Fibroblast of lung (primary cell): ENCODE measurements around the gene TRIM41. TPM values are rescaled to one million over a fixed set of nuclear protein-coding genes. Genes with fewer than 3 reads are reported as not detected.
A peak's percentile ranks its signal among the peaks of the same experiment; 100 is the strongest.

Experiments
- DNase-seq, 2 donors: peaks; one replicate each; pipeline versions ENCODE4 v3.0.0 to v3.0.0-alpha.2; 2010; ENCODE audit warnings: low read depth in 2 of 2
- H2AFZ ChIP-seq: 2 replicates; pipeline ENCODE4 v1.5.1; 2012; ENCODE audit warnings: low read length, control low read depth, inconsistent platforms
- H3K27ac ChIP-seq: 2 replicates; pipeline ENCODE4 v1.5.1; 2011; ENCODE audit warnings: low read length, control low read depth; ENCODE audit not compliant: insufficient read depth
- H3K27me3 ChIP-seq: 2 replicates; pipeline ENCODE4 v1.5.1; 2011; ENCODE audit warnings: mild to moderate bottlenecking, low read length; ENCODE audit not compliant: control insufficient read depth, insufficient read depth
- H3K36me3 ChIP-seq: 2 replicates; pipeline ENCODE4 v1.5.1; 2011; ENCODE audit warnings: low read length; ENCODE audit not compliant: control insufficient read depth, insufficient read depth
- H3K4me1 ChIP-seq: 2 replicates; pipeline ENCODE4 v1.5.1; 2011; ENCODE audit warnings: low read length; ENCODE audit not compliant: control insufficient read depth, insufficient read depth; ENCODE audit errors: extremely low read depth
- H3K4me2 ChIP-seq: 2 replicates; pipeline ENCODE4 v1.5.1; 2011; ENCODE audit warnings: low read length, control low read depth; ENCODE audit not compliant: insufficient read depth; ENCODE audit errors: extremely low read depth
- H3K4me3 ChIP-seq, 4 experiments: fragments of 200-600 bp in 1 of 4; sonication (generic) in 1 of 4; replicated peaks in 1 of 4; 2 replicates each; pipeline ENCODE4 v1.5.1; 2011 to 2016; ENCODE audit warnings: low read length in 4 of 4, low read depth in 3 of 4, mild to moderate bottlenecking in 3 of 4, control low read depth in 2 of 4, inconsistent platforms in 1 of 4, mixed read lengths in 1 of 4; ENCODE audit not compliant: insufficient read depth in 1 of 4; ENCODE audit errors: control extremely low read depth in 1 of 4
- H3K79me2 ChIP-seq: 2 replicates; pipeline ENCODE4 v1.5.1; 2012; ENCODE audit warnings: mild to moderate bottlenecking, low read length, inconsistent platforms; ENCODE audit not compliant: control insufficient read depth, insufficient read depth
- H3K9ac ChIP-seq: 2 replicates; pipeline ENCODE4 v1.5.1; 2011; ENCODE audit warnings: mild to moderate bottlenecking, low read length, control low read depth; ENCODE audit not compliant: insufficient read depth
- H3K9me3 ChIP-seq: 2 replicates; pipeline ENCODE4 v1.5.1; 2012; ENCODE audit warnings: low read depth, low read length; ENCODE audit not compliant: control insufficient read depth, insufficient read depth
- H4K20me1 ChIP-seq: 2 replicates; pipeline ENCODE4 v1.5.1; 2011; ENCODE audit warnings: low read length; ENCODE audit not compliant: control insufficient read depth, insufficient read depth; ENCODE audit errors: extremely low read depth
- EZH2 ChIP-seq: IDR thresholded peaks from 2 replicates; pipeline ENCODE4 v1.5.1; 2012; ENCODE audit warnings: low read length, control low read depth, mild to moderate bottlenecking; ENCODE audit errors: missing control alignments
- polyA plus RNA-seq, 2 donors: library from polyadenylated mRNA; depleted of rRNA in 1 of 2; stranded (reverse) in 1 of 2; unstranded in 1 of 2; fragments of >200 nt; gene quantifications; 2 replicates each; pipeline ENCODE4 v1.2.1, GENCODE V29; 2011 to 2012; ENCODE audit warnings: missing spikeins in 1 of 2
- total RNA-seq: library from RNA; depleted of rRNA; stranded (reverse); fragments of >200 nt; gene quantifications from 2 replicates; pipeline ENCODE4 v1.2.1, GENCODE V29; 2014
- TF ChIP-seq, protein P1 (sequence below), 2 donors: IDR thresholded peaks in 1 of 2; conservative IDR thresholded peaks in 1 of 2; 1 replicate in 1 of 2; 2 replicates in 1 of 2; pipeline ENCODE4 v1.5.1; 2011 to 2012; ENCODE audit warnings: low read length in 2 of 2, control low read depth in 1 of 2, inconsistent platforms in 1 of 2, low read depth in 1 of 2, mild to moderate bottlenecking in 1 of 2

Gene TRIM41
- total and polyA plus RNA-seq, 2 donors (not counting 1 experiment from before 2014, with no cell fraction given) = 8.3 to 17.0 TPM

DNA sequence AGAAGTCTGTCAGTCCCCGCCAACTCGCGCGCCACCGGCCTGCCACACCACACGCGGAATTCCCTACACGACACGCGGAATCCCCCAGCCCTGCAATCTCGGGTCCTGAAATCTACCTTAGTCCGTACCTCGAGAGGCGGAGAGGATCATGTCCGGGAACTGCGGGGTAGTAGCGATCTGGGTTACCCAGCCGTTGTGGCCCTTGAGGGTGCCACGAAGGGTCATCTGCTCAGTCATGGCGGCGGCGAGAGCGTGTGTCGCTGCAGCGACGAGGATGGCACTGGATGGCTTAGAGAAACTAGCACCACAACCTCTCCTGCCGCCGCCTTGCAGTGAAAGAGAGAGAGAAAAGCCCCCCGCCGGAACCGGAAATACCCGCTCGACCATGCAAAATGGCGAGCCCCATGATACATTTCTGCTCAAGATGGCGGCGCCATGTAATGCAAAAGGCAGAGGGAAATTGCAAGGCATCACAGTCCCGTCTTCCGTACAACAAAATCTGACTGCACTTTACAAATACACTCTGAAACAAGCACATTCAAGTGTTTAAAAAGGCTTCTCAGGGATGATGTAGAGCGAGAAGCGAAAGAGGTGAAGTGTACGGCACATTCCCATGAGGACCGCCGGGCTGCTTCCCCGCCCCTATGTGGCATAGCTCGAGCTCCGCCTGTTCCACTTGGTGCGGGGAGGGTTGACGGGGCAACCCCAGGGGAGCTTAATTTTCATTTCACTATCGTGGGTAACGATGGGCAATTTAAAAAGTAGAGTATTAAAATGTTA, 20.7 kb downstream of the TRIM41 start, which contains the start of gene RACK1:
TSS of gene RACK1 (minus strand) at position 343 of the 780 bp plus-strand sequence. CDS start at position 237, 106 bp downstream.
- Histone ChIP-seq H4K20me1 (peaks cover 6% of the 10 kb centered on the region), H3K4me2 (peak within 1 kb of the TSS; percentile 94), H3K79me2 (peaks cover 77% of the 10 kb centered on the region), H3K4me3 (peak within 1 kb of the TSS; percentile 90 to 100 (median 96)), H3K27me3 (no peaks in the 10 kb centered on the region), H2AFZ (peak within 1 kb of the TSS; percentile 98), H3K9ac (peak within 1 kb of the TSS; percentile 84), H3K36me3 (peaks cover 16% of the 10 kb centered on the region), H3K4me1 (peaks cover 22% of the 10 kb centered on the region), H3K9me3 (no peaks in the 10 kb centered on the region), H3K27ac (peak within 1 kb of the TSS; percentile 83)
- peak; percentile 86 to 92 for DNase-seq
- no peak for TF ChIP-seq EZH2
- TF ChIP-seq, protein P1, sequence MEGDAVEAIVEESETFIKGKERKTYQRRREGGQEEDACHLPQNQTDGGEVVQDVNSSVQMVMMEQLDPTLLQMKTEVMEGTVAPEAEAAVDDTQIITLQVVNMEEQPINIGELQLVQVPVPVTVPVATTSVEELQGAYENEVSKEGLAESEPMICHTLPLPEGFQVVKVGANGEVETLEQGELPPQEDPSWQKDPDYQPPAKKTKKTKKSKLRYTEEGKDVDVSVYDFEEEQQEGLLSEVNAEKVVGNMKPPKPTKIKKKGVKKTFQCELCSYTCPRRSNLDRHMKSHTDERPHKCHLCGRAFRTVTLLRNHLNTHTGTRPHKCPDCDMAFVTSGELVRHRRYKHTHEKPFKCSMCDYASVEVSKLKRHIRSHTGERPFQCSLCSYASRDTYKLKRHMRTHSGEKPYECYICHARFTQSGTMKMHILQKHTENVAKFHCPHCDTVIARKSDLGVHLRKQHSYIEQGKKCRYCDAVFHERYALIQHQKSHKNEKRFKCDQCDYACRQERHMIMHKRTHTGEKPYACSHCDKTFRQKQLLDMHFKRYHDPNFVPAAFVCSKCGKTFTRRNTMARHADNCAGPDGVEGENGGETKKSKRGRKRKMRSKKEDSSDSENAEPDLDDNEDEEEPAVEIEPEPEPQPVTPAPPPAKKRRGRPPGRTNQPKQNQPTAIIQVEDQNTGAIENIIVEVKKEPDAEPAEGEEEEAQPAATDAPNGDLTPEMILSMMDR (conservative IDR thresholded peaks at IDR 0.05 in 1 of 2, IDR thresholded peaks at IDR 0.05 in 1 of 2; ENCODE audit: low read depth in 1 of 2, low read length in 2 of 2) = no peak

DNA sequence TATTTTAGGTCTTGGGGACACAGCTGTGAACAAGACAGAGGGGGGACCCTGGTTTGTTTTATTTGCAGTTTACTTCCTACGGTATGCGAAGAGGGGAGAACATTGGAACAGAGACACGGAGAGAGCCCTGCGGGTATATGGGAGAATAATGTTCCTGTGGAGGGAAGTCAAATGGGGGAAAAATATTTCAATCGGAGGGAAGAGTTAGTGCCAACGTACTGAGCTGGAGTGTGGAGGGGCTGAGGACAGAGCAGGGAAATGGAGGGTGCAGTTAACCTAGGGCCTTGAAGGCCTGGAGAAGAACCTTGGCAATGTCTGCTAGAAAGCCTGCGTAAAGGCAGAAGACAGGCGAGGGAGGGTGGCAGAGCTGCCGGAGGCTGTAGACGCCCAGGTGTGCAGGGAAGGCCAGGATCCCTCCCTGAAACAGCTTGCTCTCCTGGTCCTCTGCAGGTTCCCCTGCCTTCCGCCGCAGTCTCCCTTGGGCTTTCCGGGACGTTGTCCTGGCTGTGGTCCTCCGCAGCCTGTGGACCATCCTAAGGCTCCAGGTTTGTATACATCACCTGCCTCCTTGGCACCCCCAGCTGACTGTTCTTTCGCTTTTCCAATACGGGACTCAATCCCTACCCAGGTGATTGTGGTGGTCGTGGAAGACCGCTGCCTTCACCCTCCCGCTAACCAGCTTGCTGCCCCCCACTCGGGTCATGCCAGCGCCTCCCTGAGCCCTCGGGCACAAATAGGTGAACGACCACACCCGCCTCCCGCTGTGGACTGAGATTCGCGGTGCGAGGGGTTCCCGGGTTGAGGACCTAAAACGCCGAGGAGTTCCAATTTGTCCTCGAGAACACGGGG, 22.6 kb downstream of the TRIM41 start:
- Histone ChIP-seq H4K20me1 (peaks cover 6% of the 10 kb centered on the region), H3K4me3 (peak overlapping the region; percentile 47 to 98 (median 70)), H3K27ac (peak overlapping the region; percentile 91), H3K4me2 (peak overlapping the region; percentile 76), H3K9ac (peak overlapping the region; percentile 78), H3K36me3 (peaks cover 10% of the 10 kb centered on the region), H3K9me3 (no peaks in the 10 kb centered on the region), H3K4me1 (peaks cover 26% of the 10 kb centered on the region), H2AFZ (no peak overlapping the region), H3K79me2 (peaks cover 77% of the 10 kb centered on the region), H3K27me3 (no peaks in the 10 kb centered on the region)
- no peak for TF ChIP-seq EZH2
- TF ChIP-seq, protein P1 (conservative IDR thresholded peaks at IDR 0.05 in 1 of 2, IDR thresholded peaks at IDR 0.05 in 1 of 2; ENCODE audit: low read depth in 1 of 2, low read length in 2 of 2) = no peak
- no peak for DNase-seq
